ENCODE results near the gene EPB41L4B. TPM values are rescaled to one million over a fixed set of nuclear protein-coding genes. Genes with fewer than 3 reads are reported as not detected.

The EPB41L4B gene
- total RNA-seq, 4 donors from 2014 or later: under 0.01 to 3.9 (median 1.5) TPM

- no peaks in the 10 kb centered on the region for H3K36me3 ChIP-seq
- H3K9me3 ChIP-seq: no peaks in the 10 kb centered on the region
- DNase-seq: no peak
- TF ChIP-seq CTCF (IDR thresholded peaks at IDR 0.05) (no peak), POLR2A (IDR thresholded peaks at IDR 0.05) (no peak)
- no peaks in the 10 kb centered on the region for H3K4me1 ChIP-seq
- intact Hi-C loops (cut with DNase I; ENCODE audit: low total_unique reads): no loop called here
- no peak overlapping the region for H3K27ac ChIP-seq
- no peak overlapping the region for H3K4me3 ChIP-seq
- H3K27me3 ChIP-seq: no peaks in the 10 kb centered on the region
These were observed 82.2 kb downstream of the EPB41L4B start for GRCh38 chr9:109238655-109239054.

- intact Hi-C loops (cut with DNase I; ENCODE audit: low total_unique reads): no loop called here
- H3K9me3 ChIP-seq: no peaks in the 10 kb centered on the region
- DNase-seq: no peak
- no peaks in the 10 kb centered on the region for H3K4me1 ChIP-seq
- H3K36me3 ChIP-seq: no peaks in the 10 kb centered on the region
- TF ChIP-seq POLR2A (IDR thresholded peaks at IDR 0.05): no peak
- no peak for TF ChIP-seq CTCF (IDR thresholded peaks at IDR 0.05)
- H3K27me3 ChIP-seq: no peaks in the 10 kb centered on the region
- H3K27ac ChIP-seq: no peak overlapping the region
- no peak overlapping the region for H3K4me3 ChIP-seq
These were observed 82.7 kb downstream of the EPB41L4B start for GRCh38 chr9:109238125-109238524.

GRCh38 chr9:109232449-109233237 is 88.2 kb downstream of the EPB41L4B start:
- Histone ChIP-seq H3K4me3 (no peak overlapping the region), H3K27me3 (no peaks in the 10 kb centered on the region), H3K4me1 (no peaks in the 10 kb centered on the region), H3K36me3 (no peaks in the 10 kb centered on the region), H3K27ac (no peak overlapping the region), H3K9me3 (no peaks in the 10 kb centered on the region)
- TF ChIP-seq POLR2A (IDR thresholded peaks at IDR 0.05) (no peak), CTCF (IDR thresholded peaks at IDR 0.05) (no peak)
- intact Hi-C loops (cut with DNase I; ENCODE audit: low total_unique reads): no loop called here
- no peak for DNase-seq

DNA sequence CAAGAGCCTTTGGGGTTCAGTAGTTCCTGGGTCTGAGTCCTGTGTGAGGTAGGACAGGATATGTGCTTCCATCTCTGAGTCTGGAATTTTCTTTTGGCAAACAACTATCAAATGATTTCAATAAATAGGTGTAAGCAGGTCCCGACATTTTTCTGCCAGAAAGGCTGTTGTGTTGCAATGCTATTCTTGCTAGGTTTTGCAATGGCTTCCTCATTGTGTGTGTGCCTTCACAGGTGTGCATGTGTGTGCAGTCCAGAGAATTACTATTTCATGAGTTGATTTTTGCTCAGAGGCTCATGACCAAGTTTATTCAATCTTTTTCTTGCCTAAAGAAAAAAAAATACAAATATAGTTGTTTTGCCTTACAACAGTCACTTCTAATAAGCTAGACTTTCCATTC is 89.3 kb downstream of the EPB41L4B start:
- H3K27me3 ChIP-seq: no peaks in the 10 kb centered on the region
- TF ChIP-seq POLR2A (IDR thresholded peaks at IDR 0.05): no peak
- no peak for TF ChIP-seq CTCF (IDR thresholded peaks at IDR 0.05)
- no peak overlapping the region for H3K27ac ChIP-seq
- no peaks in the 10 kb centered on the region for H3K9me3 ChIP-seq
- H3K4me1 ChIP-seq: no peaks in the 10 kb centered on the region
- no peak for DNase-seq
- H3K4me3 ChIP-seq: no peak overlapping the region
- no peaks in the 10 kb centered on the region for H3K36me3 ChIP-seq
- intact Hi-C loops (cut with DNase I; ENCODE audit: low total_unique reads): no loop called here

GRCh38 chr9:109230277-109230676 is 90.6 kb downstream of the EPB41L4B start:
- no peaks in the 10 kb centered on the region for H3K27me3 ChIP-seq
- H3K4me1 ChIP-seq: no peaks in the 10 kb centered on the region
- H3K4me3 ChIP-seq: no peak overlapping the region
- no peak overlapping the region for H3K27ac ChIP-seq
- TF ChIP-seq CTCF (IDR thresholded peaks at IDR 0.05): no peak
- TF ChIP-seq POLR2A (IDR thresholded peaks at IDR 0.05): no peak
- no peaks in the 10 kb centered on the region for H3K36me3 ChIP-seq
- no peaks in the 10 kb centered on the region for H3K9me3 ChIP-seq
- DNase-seq: no peak
- intact Hi-C loops (cut with DNase I; ENCODE audit: low total_unique reads): no loop called here
